Measurements from ENCODE around the gene FRAT1.

Gene FRAT1

GRCh38 chr10:97318772-97319651 is at the start of gene FRAT1:
Gene FRAT1, plus strand, starts transcription at chr10:97319271. Its CDS starts 183 bp downstream, at chr10:97319454.
- H3K4me3 ChIP-seq (replicated peaks; ENCODE audit: low read depth, low read length), result peak within 1 kb of the TSS; percentile 70
- no peak for TF ChIP-seq CTCF (IDR thresholded peaks at IDR 0.05; ENCODE audit: low read length, missing control alignments)
- DNase-seq (ENCODE audit: low read depth), result peak; percentile 93

GRCh38 chr10:97270523-97271154 is 48.4 kb upstream of the FRAT1 start:
- H3K4me3 ChIP-seq (replicated peaks; ENCODE audit: low read depth, low read length), result no peak overlapping the region
- peak; percentile 72 for DNase-seq (ENCODE audit: low read depth)
- TF ChIP-seq CTCF (IDR thresholded peaks at IDR 0.05; ENCODE audit: low read length, missing control alignments), result no peak

- H3K4me3 ChIP-seq (replicated peaks; ENCODE audit: low read depth, low read length), result no peak overlapping the region
- TF ChIP-seq CTCF (IDR thresholded peaks at IDR 0.05; ENCODE audit: low read length, missing control alignments), result no peak
- no peak for DNase-seq (ENCODE audit: low read depth)
These were observed 45.4 kb upstream of the FRAT1 start for GRCh38 chr10:97273700-97274099.

GRCh38 chr10:97274828-97275227 is 44.2 kb upstream of the FRAT1 start:
- no peak for DNase-seq (ENCODE audit: low read depth)
- TF ChIP-seq CTCF (IDR thresholded peaks at IDR 0.05; ENCODE audit: low read length, missing control alignments), result no peak
- no peak overlapping the region for H3K4me3 ChIP-seq (replicated peaks; ENCODE audit: low read depth, low read length)

- H3K4me3 ChIP-seq (replicated peaks; ENCODE audit: low read depth, low read length), result no peak overlapping the region
- TF ChIP-seq CTCF (IDR thresholded peaks at IDR 0.05; ENCODE audit: low read length, missing control alignments), result no peak
- no peak for DNase-seq (ENCODE audit: low read depth)
These were observed 41.5 kb upstream of the FRAT1 start for GRCh38 chr10:97277551-97277950.

GRCh38 chr10:97278491-97278989 is 40.5 kb upstream of the FRAT1 start:
- peak; percentile 94 for DNase-seq (ENCODE audit: low read depth)
- no peak overlapping the region for H3K4me3 ChIP-seq (replicated peaks; ENCODE audit: low read depth, low read length)
- peak; percentile 58 for TF ChIP-seq CTCF (IDR thresholded peaks at IDR 0.05; ENCODE audit: low read length, missing control alignments)
